ENCODE data around the gene SUMO2. TPM values are rescaled to one million over a fixed set of nuclear protein-coding genes. Genes with fewer than 3 reads are reported as not detected.

Gene SUMO2
- total and polyA plus RNA-seq, 9 of the 15 experiments (the other 6 are each of a cell fraction or from before 2014, with no cell fraction given) = 157 to 733 (median 419) TPM

GRCh38 chr17:75154195-75155106, 28.3 kb downstream of the SUMO2 start, which contains the start of gene JPT1 (continued):
- TF ChIP-seq JUN (IDR thresholded peaks at IDR 0.05; ENCODE audit: borderline replicate concordance, low read depth, low read length) (no peak; the same call in 1 of the 2 replicates), JUN (CRISPR knock-in tag; IDR thresholded peaks at IDR 0.05; ENCODE audit: borderline replicate concordance) (no peak), KDM5B (IDR thresholded peaks at IDR 0.05; ENCODE audit: insufficient replicate concordance, low read depth, low read length) (peak; percentile 100), POLR2AphosphoS2 (IDR thresholded peaks at IDR 0.05; ENCODE audit: low read length) (peak; percentile 65; the same call in 1 of the 2 replicates), CSDE1 (IDR thresholded peaks at IDR 0.05) (0 out of 4 replicates have a peak, but pooled peaks of 1 of the 2 experiments have one; percentile 10), PBX2 (CRISPR knock-in tag; IDR thresholded peaks at IDR 0.05; ENCODE audit: low read depth) (peak; percentile 80), PBX2 (tag; conservative IDR thresholded peaks at IDR 0.05; ENCODE audit: low read depth) (peak; percentile 99), DPF2 (IDR thresholded peaks at IDR 0.05) (peak; percentile 81), SREBF2 (CRISPR knock-in tag; IDR thresholded peaks at IDR 0.05) (no peak), HNRNPL (IDR thresholded peaks at IDR 0.05; ENCODE audit: low read depth, low read length) (peak; percentile 69), JUND (IDR thresholded peaks at IDR 0.05; ENCODE audit: borderline replicate concordance, low read depth, low read length) (peak; percentile 44; the same call in 1 of the 2 replicates), JUND (tag; IDR thresholded peaks at IDR 0.05; ENCODE audit: borderline replicate concordance, low read depth, low read length) (peak; percentile 72; the same call in 2 of the 3 replicates), SRSF9 (IDR thresholded peaks at IDR 0.05; ENCODE audit: borderline replicate concordance, low read depth, low read length) (no peak)
- TF ChIP-seq, protein P1, sequence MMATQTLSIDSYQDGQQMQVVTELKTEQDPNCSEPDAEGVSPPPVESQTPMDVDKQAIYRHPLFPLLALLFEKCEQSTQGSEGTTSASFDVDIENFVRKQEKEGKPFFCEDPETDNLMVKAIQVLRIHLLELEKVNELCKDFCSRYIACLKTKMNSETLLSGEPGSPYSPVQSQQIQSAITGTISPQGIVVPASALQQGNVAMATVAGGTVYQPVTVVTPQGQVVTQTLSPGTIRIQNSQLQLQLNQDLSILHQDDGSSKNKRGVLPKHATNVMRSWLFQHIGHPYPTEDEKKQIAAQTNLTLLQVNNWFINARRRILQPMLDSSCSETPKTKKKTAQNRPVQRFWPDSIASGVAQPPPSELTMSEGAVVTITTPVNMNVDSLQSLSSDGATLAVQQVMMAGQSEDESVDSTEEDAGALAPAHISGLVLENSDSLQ (IDR thresholded peaks at IDR 0.05) = peak; percentile 99
- TF ChIP-seq, protein P2, sequence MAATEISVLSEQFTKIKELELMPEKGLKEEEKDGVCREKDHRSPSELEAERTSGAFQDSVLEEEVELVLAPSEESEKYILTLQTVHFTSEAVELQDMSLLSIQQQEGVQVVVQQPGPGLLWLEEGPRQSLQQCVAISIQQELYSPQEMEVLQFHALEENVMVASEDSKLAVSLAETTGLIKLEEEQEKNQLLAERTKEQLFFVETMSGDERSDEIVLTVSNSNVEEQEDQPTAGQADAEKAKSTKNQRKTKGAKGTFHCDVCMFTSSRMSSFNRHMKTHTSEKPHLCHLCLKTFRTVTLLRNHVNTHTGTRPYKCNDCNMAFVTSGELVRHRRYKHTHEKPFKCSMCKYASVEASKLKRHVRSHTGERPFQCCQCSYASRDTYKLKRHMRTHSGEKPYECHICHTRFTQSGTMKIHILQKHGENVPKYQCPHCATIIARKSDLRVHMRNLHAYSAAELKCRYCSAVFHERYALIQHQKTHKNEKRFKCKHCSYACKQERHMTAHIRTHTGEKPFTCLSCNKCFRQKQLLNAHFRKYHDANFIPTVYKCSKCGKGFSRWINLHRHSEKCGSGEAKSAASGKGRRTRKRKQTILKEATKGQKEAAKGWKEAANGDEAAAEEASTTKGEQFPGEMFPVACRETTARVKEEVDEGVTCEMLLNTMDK (IDR thresholded peaks at IDR 0.05; ENCODE audit: borderline replicate concordance, insufficient read depth, low read depth, low read length, poor library complexity, severe bottlenecking) = no peak
- TF ChIP-seq, protein P3, sequence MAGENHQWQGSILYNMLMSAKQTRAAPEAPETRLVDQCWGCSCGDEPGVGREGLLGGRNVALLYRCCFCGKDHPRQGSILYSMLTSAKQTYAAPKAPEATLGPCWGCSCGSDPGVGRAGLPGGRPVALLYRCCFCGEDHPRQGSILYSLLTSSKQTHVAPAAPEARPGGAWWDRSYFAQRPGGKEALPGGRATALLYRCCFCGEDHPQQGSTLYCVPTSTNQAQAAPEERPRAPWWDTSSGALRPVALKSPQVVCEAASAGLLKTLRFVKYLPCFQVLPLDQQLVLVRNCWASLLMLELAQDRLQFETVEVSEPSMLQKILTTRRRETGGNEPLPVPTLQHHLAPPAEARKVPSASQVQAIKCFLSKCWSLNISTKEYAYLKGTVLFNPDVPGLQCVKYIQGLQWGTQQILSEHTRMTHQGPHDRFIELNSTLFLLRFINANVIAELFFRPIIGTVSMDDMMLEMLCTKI (IDR thresholded peaks at IDR 0.05; ENCODE audit: partially characterized antibody) = no peak

Measured in K562 (cell line).